H1 (cell line): ENCODE data around the gene BICD1. TPM values are rescaled to one million over a fixed set of nuclear protein-coding genes. Genes with fewer than 3 reads are reported as not detected.

Source experiments
- PHF8 ChIP-seq: fragments of 200-600 bp; sonication (generic); conservative IDR thresholded peaks from 2 replicates; pipeline ENCODE4 v1.7.1; 2012; ENCODE audit warnings: low read depth, mild to moderate bottlenecking, inconsistent platforms, low read length, moderate library complexity
- RFX5 ChIP-seq: IDR thresholded peaks from 2 replicates; pipeline ENCODE4 v1.6.1; 2011; ENCODE audit warnings: low read depth, low read length, improper control_type of control experiment, borderline replicate concordance
- polyA plus RNA-seq, 7 experiments: library from polyadenylated mRNA; depleted of rRNA in 3 of 7; stranded (reverse) in 5 of 7; unstranded in 2 of 7; fragments of >200 nt in 5 of 7; fragments of 200-250 nt in 2 of 7; gene quantifications; 1 replicate in 5 of 7; 2 replicates in 1 of 7; 4 replicates in 1 of 7; pipeline versions ENCODE4 v1.2.1 to v1.2.3, GENCODE V29; 2011 to 2013; ENCODE audit warnings: missing spikeins in 2 of 7, mixed read lengths in 2 of 7
- total RNA-seq: library from RNA; stranded (reverse); fragmentation: NEBNext Ultra II Directional; extraction: Animal tissue kit (Norgen Biotek cat#: 25700); gene quantifications from 2 replicates; pipeline ENCODE4 v1.2.1, GENCODE V29; 2021

BICD1 gene
- total and polyA plus RNA-seq, 2 of the 8 experiments (the other 6 are each of a cell fraction or from before 2014, with no cell fraction given): 34.1 to 58.4 TPM

GRCh38 chr12:32149489-32149888 lies 42.8 kb downstream of the BICD1 start (continued):
- TF ChIP-seq RFX5: no peak
- no peak for TF ChIP-seq PHF8
